Caco-2 (cell line): Measurements from ENCODE around the gene DKK2. TPM values are rescaled to one million over a fixed set of nuclear protein-coding genes. Genes with fewer than 3 reads are reported as not detected.

Experiments
- BruUV-seq: library from RNA; stranded (reverse); fragments of 400-500 nt; replicated peaks from 2 replicates; lab custom pipeline; 2021; lab: Mats Ljungman, UMichigan
- CTCF ChIA-PET: fragments of 300-600 bp; sonication (Branson Sonifier 250); formaldehyde crosslinking; loops from one replicate; lab custom pipeline; 2022; ENCODE audit warnings: antibody characterized with exemption; lab: Charles Lee
- POLR2A ChIA-PET: fragments of 300-600 bp; sonication (Branson Sonifier 250); formaldehyde crosslinking; loops from one replicate; lab custom pipeline; 2022; ENCODE audit warnings: antibody characterized with exemption; lab: Charles Lee
- DNase-seq, 2 experiments: peaks; one replicate each; pipeline versions ENCODE4 v3.0.0 to v3.0.0-alpha.2; 2020 to 2022
- H3K27me3 ChIP-seq: replicated peaks from 2 replicates; pipeline ENCODE4 v1.6.0; 2011; ENCODE audit warnings: low read length; ENCODE audit not compliant: control insufficient read depth, insufficient read depth
- H3K36me3 ChIP-seq: 2 replicates; pipeline ENCODE4 v1.5.1; 2011; ENCODE audit warnings: low read length; ENCODE audit not compliant: control insufficient read depth, insufficient read depth
- H3K4me1 ChIP-seq: fragments of 250-450 bp; sonication (Bioruptor Pico); 2 replicates; pipeline ENCODE4 v1.5.1; 2020; ENCODE audit warnings: mild to moderate bottlenecking
- H3K4me3 ChIP-seq: 2 replicates; pipeline ENCODE4 v1.5.1; 2011; ENCODE audit warnings: low read depth, mild to moderate bottlenecking, control low read depth, low read length
- H3K9me3 ChIP-seq: fragments of 250-450 bp; sonication (Bioruptor Pico); 2 replicates; pipeline ENCODE4 v1.5.1; 2020; ENCODE audit warnings: mild to moderate bottlenecking, moderate library complexity
- H3K27ac Mint-ChIP-seq: one replicate; pipeline ENCODE4 v1.8.0; 2022; ENCODE audit warnings: mixed read lengths; ENCODE audit not compliant: unreplicated experiment
- H3K27me3 Mint-ChIP-seq: one replicate; pipeline ENCODE4 v1.8.0; 2022; ENCODE audit warnings: mixed read lengths; ENCODE audit not compliant: insufficient read depth, unreplicated experiment
- H3K36me3 Mint-ChIP-seq: one replicate; pipeline ENCODE4 v1.8.0; 2022; ENCODE audit warnings: mild to moderate bottlenecking, mixed read lengths; ENCODE audit not compliant: insufficient read depth, unreplicated experiment
- H3K4me1 Mint-ChIP-seq: one replicate; pipeline ENCODE4 v1.8.0; 2022; ENCODE audit warnings: low read depth, mixed read lengths; ENCODE audit not compliant: unreplicated experiment
- H3K4me3 Mint-ChIP-seq: one replicate; pipeline ENCODE4 v1.8.0; 2022; ENCODE audit warnings: mild to moderate bottlenecking, moderate library complexity, mixed read lengths; ENCODE audit not compliant: unreplicated experiment
- H3K9me3 Mint-ChIP-seq: one replicate; pipeline ENCODE4 v1.8.0; 2022; ENCODE audit warnings: mixed read lengths; ENCODE audit not compliant: unreplicated experiment
- intact Hi-C: fragments of 100-400 bp; cut with micrococcal nuclease; formaldehyde crosslinking; loops from one replicate; pipeline ENCODE4 v1.10.0; 2022; ENCODE audit not compliant: unreplicated experiment
- total RNA-seq: library from RNA; stranded (reverse); gene quantifications from 2 replicates; pipeline ENCODE4 v1.2.3, GENCODE V29; 2022
- TF ChIP-seq, protein P1 (sequence below), 2 experiments: fragments of 200-600 bp in 1 of 2; IDR thresholded peaks; 1 replicate in 1 of 2; 2 replicates in 1 of 2; pipeline versions ENCODE4 v1.5.1 to v1.8.0; 2011 to 2022; ENCODE audit warnings: antibody characterized with exemption in 1 of 2, control low read depth in 1 of 2, inconsistent platforms in 1 of 2, low read depth in 1 of 2, low read length in 1 of 2, mild to moderate bottlenecking in 1 of 2, moderate library complexity in 1 of 2; ENCODE audit not compliant: insufficient read depth in 1 of 2, severe bottlenecking in 1 of 2, unreplicated experiment in 1 of 2

DKK2 gene
- total RNA-seq, 1 experiment from 2014 or later: not detected

DNA sequence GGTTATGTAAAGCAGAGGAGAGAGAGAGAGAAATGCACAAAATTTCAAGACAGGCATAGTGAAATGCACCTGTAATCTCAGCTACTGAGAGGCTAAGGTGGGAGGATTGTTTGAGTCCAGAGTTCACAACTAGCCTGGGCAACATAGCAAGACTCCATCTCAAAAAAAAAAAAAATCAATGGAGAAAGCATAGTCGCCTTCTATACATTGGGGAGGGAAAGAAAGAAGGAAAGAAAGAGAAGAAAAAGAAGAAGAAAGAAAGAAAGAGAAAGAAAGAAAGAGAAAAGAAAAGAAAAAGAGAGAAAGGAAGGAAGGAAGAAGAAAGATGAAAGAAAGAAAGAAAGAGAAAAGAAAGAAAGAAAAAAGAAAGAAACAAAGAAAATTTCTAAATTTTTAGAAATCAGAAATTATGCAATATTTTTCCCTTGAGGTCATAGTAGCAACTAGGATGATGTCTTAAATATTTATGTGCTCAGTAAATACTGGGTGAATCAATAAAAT is 53.4 kb downstream of the DKK2 start:
- H3K4me3 Mint-ChIP-seq: no peak overlapping the region
- no peaks in the 10 kb centered on the region for H3K36me3 ChIP-seq
- H3K27me3 ChIP-seq: no peaks in the 10 kb centered on the region
- no peaks in the 10 kb centered on the region for H3K4me1 ChIP-seq
- no peaks in the 10 kb centered on the region for H3K36me3 Mint-ChIP-seq
- POLR2A ChIA-PET: no interaction called here
- CTCF ChIA-PET: no interaction called here
- H3K4me3 ChIP-seq: no peak overlapping the region
- no peak for DNase-seq
- H3K9me3 Mint-ChIP-seq: no peaks in the 10 kb centered on the region
- H3K9me3 ChIP-seq: no peaks in the 10 kb centered on the region
- H3K4me1 Mint-ChIP-seq: no peaks in the 10 kb centered on the region
- BruUV-seq: no TSS peak
- intact Hi-C loops: no loop called here
- TF ChIP-seq, protein P1, sequence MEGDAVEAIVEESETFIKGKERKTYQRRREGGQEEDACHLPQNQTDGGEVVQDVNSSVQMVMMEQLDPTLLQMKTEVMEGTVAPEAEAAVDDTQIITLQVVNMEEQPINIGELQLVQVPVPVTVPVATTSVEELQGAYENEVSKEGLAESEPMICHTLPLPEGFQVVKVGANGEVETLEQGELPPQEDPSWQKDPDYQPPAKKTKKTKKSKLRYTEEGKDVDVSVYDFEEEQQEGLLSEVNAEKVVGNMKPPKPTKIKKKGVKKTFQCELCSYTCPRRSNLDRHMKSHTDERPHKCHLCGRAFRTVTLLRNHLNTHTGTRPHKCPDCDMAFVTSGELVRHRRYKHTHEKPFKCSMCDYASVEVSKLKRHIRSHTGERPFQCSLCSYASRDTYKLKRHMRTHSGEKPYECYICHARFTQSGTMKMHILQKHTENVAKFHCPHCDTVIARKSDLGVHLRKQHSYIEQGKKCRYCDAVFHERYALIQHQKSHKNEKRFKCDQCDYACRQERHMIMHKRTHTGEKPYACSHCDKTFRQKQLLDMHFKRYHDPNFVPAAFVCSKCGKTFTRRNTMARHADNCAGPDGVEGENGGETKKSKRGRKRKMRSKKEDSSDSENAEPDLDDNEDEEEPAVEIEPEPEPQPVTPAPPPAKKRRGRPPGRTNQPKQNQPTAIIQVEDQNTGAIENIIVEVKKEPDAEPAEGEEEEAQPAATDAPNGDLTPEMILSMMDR (IDR thresholded peaks at IDR 0.05; ENCODE audit: insufficient read depth in 1 of 2, low read depth in 1 of 2, low read length in 1 of 2, severe bottlenecking in 1 of 2, unreplicated experiment in 1 of 2): no peak
- no peak overlapping the region for H3K27ac Mint-ChIP-seq
- H3K27me3 Mint-ChIP-seq: peaks cover 3% of the 10 kb centered on the region

GRCh38 chr4:106981431-106981830 is 54.7 kb downstream of the DKK2 start:
- BruUV-seq: no TSS peak
- no peak overlapping the region for H3K4me3 ChIP-seq
- Mint-ChIP-seq H3K36me3 (no peaks in the 10 kb centered on the region), H3K4me3 (no peak overlapping the region), H3K27me3 (peaks cover 7% of the 10 kb centered on the region), H3K4me1 (no peaks in the 10 kb centered on the region), H3K9me3 (no peaks in the 10 kb centered on the region), H3K27ac (no peak overlapping the region)
- ChIA-PET CTCF (no interaction called here), POLR2A (no interaction called here)
- no peaks in the 10 kb centered on the region for H3K9me3 ChIP-seq
- no peaks in the 10 kb centered on the region for H3K27me3 ChIP-seq
- no peaks in the 10 kb centered on the region for H3K4me1 ChIP-seq
- DNase-seq: no peak
- intact Hi-C loops: no loop called here
- TF ChIP-seq, protein P1 (IDR thresholded peaks at IDR 0.05; ENCODE audit: insufficient read depth in 1 of 2, low read depth in 1 of 2, low read length in 1 of 2, severe bottlenecking in 1 of 2, unreplicated experiment in 1 of 2): no peak
- no peaks in the 10 kb centered on the region for H3K36me3 ChIP-seq

DNA sequence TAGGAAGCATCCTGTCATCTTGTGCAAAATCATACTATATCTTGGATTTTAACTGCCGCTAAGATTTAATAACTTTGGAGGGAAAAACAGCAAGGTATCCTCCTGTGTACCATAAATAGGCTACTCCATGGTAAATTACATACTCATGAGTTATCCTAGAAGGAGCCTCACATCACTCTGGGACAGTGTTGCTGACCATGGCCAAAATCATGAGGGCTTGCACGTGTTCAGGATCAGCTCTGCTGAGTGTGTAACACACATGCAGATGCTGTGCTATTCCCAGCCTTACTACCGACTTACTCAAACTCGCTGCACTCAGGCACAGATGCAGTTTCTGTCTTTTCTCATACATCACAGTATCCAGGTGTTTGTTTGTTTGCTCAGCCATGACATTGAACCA is 56.6 kb downstream of the DKK2 start:
- no peaks in the 10 kb centered on the region for H3K27me3 ChIP-seq
- H3K36me3 ChIP-seq: no peaks in the 10 kb centered on the region
- TF ChIP-seq, protein P1 (IDR thresholded peaks at IDR 0.05; ENCODE audit: insufficient read depth in 1 of 2, low read depth in 1 of 2, low read length in 1 of 2, severe bottlenecking in 1 of 2, unreplicated experiment in 1 of 2): no peak
- Mint-ChIP-seq H3K27ac (no peak overlapping the region), H3K4me3 (no peak overlapping the region), H3K36me3 (no peaks in the 10 kb centered on the region), H3K27me3 (peaks cover 7% of the 10 kb centered on the region), H3K9me3 (no peaks in the 10 kb centered on the region), H3K4me1 (no peaks in the 10 kb centered on the region)
- H3K4me1 ChIP-seq: no peaks in the 10 kb centered on the region
- BruUV-seq: no TSS peak
- ChIA-PET POLR2A (no interaction called here), CTCF (no interaction called here)
- intact Hi-C loops: loop anchor here (5.0 kb wide), 1 partner anchor 222 kb away; no protein-coding TSS in a partner anchor
- no peaks in the 10 kb centered on the region for H3K9me3 ChIP-seq
- DNase-seq: no peak
- no peak overlapping the region for H3K4me3 ChIP-seq
